Loucy (cell line): ENCODE measurements around the gene NOS3.
A peak's percentile ranks its signal among the peaks of the same experiment; 100 is the strongest.

Experiments used
- H2AFZ ChIP-seq: fragments of 200-600 bp; sonication (generic); 2 replicates; pipeline ENCODE4 v1.6.0; 2016; ENCODE audit warnings: antibody characterized with exemption, mild to moderate bottlenecking, low read length, moderate library complexity
- H3F3A ChIP-seq: fragments of 200-600 bp; 2 replicates; pipeline ENCODE4 v1.6.0; 2016; ENCODE audit warnings: antibody characterized with exemption, low read depth, mild to moderate bottlenecking
- H3K27me3 ChIP-seq: fragments of 200-600 bp; sonication (generic); 2 replicates; pipeline ENCODE4 v1.6.1; 2014; ENCODE audit warnings: low read length, mild to moderate bottlenecking; ENCODE audit not compliant: insufficient read depth, poor library complexity, severe bottlenecking
- H3K36me3 ChIP-seq: fragments of 200-600 bp; sonication (generic); 2 replicates; pipeline ENCODE4 v1.6.1; 2016; ENCODE audit warnings: low read length; ENCODE audit not compliant: insufficient read depth
- H3K4me1 ChIP-seq: fragments of 200-600 bp; sonication (generic); 2 replicates; pipeline ENCODE4 v1.5.1; 2014; ENCODE audit warnings: low read length, mild to moderate bottlenecking; ENCODE audit not compliant: insufficient read depth, poor library complexity, severe bottlenecking
- H3K4me2 ChIP-seq: fragments of 200-600 bp; sonication (generic); 2 replicates; pipeline ENCODE4 v1.6.0; 2014; ENCODE audit warnings: antibody characterized with exemption, low read length, low read depth, mild to moderate bottlenecking; ENCODE audit not compliant: poor library complexity, severe bottlenecking
- H3K4me3 ChIP-seq: fragments of 200-600 bp; sonication (generic); 2 replicates; pipeline ENCODE4 v1.5.1; 2014; ENCODE audit warnings: low read length, mild to moderate bottlenecking, mixed read lengths; ENCODE audit not compliant: poor library complexity, severe bottlenecking
- H3K79me2 ChIP-seq: fragments of 200-600 bp; sonication (generic); 2 replicates; pipeline ENCODE4 v1.6.1; 2014; ENCODE audit warnings: low read length; ENCODE audit not compliant: insufficient read depth
- H3K9ac ChIP-seq: fragments of 200-600 bp; sonication (generic); 2 replicates; pipeline ENCODE4 v1.6.0; 2014; ENCODE audit warnings: mild to moderate bottlenecking, low read depth, low read length, moderate library complexity; ENCODE audit not compliant: poor library complexity, severe bottlenecking
- H3K9me2 ChIP-seq: fragments of 200-600 bp; sonication (generic); replicated peaks from 2 replicates; pipeline ENCODE4 v1.6.1; 2016; ENCODE audit warnings: low read depth, low read length, mixed read lengths
- H3K9me3 ChIP-seq: fragments of 200-600 bp; sonication (generic); 2 replicates; pipeline ENCODE4 v1.6.1; 2014; ENCODE audit warnings: mild to moderate bottlenecking, antibody characterized with exemption, low read length, low read depth; ENCODE audit not compliant: insufficient read depth
- H4K20me1 ChIP-seq: fragments of 200-600 bp; sonication (generic); 2 replicates; pipeline ENCODE4 v1.6.0; 2014; ENCODE audit warnings: antibody characterized with exemption, low read length, mild to moderate bottlenecking; ENCODE audit not compliant: insufficient read depth, poor library complexity, severe bottlenecking
- CTCF ChIP-seq: fragments of 200-600 bp; sonication (generic); conservative IDR thresholded peaks from 2 replicates; pipeline ENCODE4 v1.5.1; 2014; ENCODE audit warnings: mild to moderate bottlenecking, antibody characterized with exemption, low read length
- EZH2phosphoT487 ChIP-seq: fragments of 200-600 bp; IDR thresholded peaks from 2 replicates; pipeline ENCODE4 v1.6.1; 2018; ENCODE audit warnings: antibody characterized with exemption, mild to moderate bottlenecking, moderate library complexity, borderline replicate concordance

NOS3 gene

GRCh38 chr7:150975536-150976319 lies 15.1 kb upstream of the NOS3 start:
- H3K27me3 ChIP-seq, result no peaks in the 10 kb centered on the region
- H3F3A ChIP-seq, result peaks cover 6% of the 10 kb centered on the region; the same call in 1 of the 2 replicates
- H4K20me1 ChIP-seq, result no peaks in the 10 kb centered on the region
- H2AFZ ChIP-seq, result 0 out of 2 replicates have a peak overlapping the region, but pooled peaks have one; percentile 97
- no peaks in the 10 kb centered on the region for H3K9me3 ChIP-seq
- H3K4me2 ChIP-seq, result peak overlapping the region; percentile 100
- no peaks in the 10 kb centered on the region for H3K36me3 ChIP-seq
- peak overlapping the region; percentile 84 for H3K4me3 ChIP-seq
- no peak for TF ChIP-seq EZH2phosphoT487
- TF ChIP-seq CTCF, result no peak
- peak overlapping the region; percentile 78 for H3K9ac ChIP-seq
- no peaks in the 10 kb centered on the region for H3K9me2 ChIP-seq
- H3K4me1 ChIP-seq, result peaks cover 33% of the 10 kb centered on the region
- H3K79me2 ChIP-seq, result peaks cover 3% of the 10 kb centered on the region

GRCh38 chr7:150976529-150977381 lies 14.1 kb upstream of the NOS3 start:
- Histone ChIP-seq H2AFZ (no peak overlapping the region), H4K20me1 (no peaks in the 10 kb centered on the region), H3K79me2 (peaks cover 3% of the 10 kb centered on the region), H3K9me3 (no peaks in the 10 kb centered on the region), H3K4me3 (peak overlapping the region; percentile 62), H3K4me2 (peak overlapping the region; percentile 100), H3K27me3 (no peaks in the 10 kb centered on the region), H3F3A (peaks cover 6% of the 10 kb centered on the region; the same call in 1 of the 2 replicates), H3K36me3 (no peaks in the 10 kb centered on the region), H3K4me1 (peaks cover 33% of the 10 kb centered on the region), H3K9me2 (no peaks in the 10 kb centered on the region), H3K9ac (no peak overlapping the region)
- TF ChIP-seq CTCF (no peak), EZH2phosphoT487 (no peak)

- Histone ChIP-seq H4K20me1 (no peaks in the 10 kb centered on the region), H3K27me3 (no peaks in the 10 kb centered on the region), H3K9me2 (no peaks in the 10 kb centered on the region), H3K9ac (no peak overlapping the region), H3F3A (peaks cover 6% of the 10 kb centered on the region; the same call in 1 of the 2 replicates), H3K9me3 (no peaks in the 10 kb centered on the region), H3K4me3 (peak overlapping the region; percentile 62), H3K79me2 (peaks cover 3% of the 10 kb centered on the region), H3K4me2 (peak overlapping the region; percentile 43), H3K4me1 (peaks cover 33% of the 10 kb centered on the region), H2AFZ (no peak overlapping the region), H3K36me3 (no peaks in the 10 kb centered on the region)
- TF ChIP-seq EZH2phosphoT487 (no peak), CTCF (no peak)
Measured at GRCh38 chr7:150977382-150978125, 13.3 kb upstream of the NOS3 start.
